Retinal pigment epithelial cell (primary cell): Measurements from ENCODE around the gene TULP4.

ENCODE experiments used
- DNase-seq: peaks from one replicate; pipeline ENCODE4 v3.0.0-alpha.2; 2010; ENCODE audit warnings: low read depth
- H3K4me3 ChIP-seq: 2 replicates; pipeline ENCODE4 v1.5.1; 2011; ENCODE audit warnings: mild to moderate bottlenecking, low read length, control low read depth, moderate library complexity
- TF ChIP-seq, protein P1 (sequence below): conservative IDR thresholded peaks from 2 replicates; pipeline ENCODE4 v1.5.1; 2011; ENCODE audit warnings: low read depth, low read length, control low read depth, inconsistent platforms

TULP4 gene

DNA sequence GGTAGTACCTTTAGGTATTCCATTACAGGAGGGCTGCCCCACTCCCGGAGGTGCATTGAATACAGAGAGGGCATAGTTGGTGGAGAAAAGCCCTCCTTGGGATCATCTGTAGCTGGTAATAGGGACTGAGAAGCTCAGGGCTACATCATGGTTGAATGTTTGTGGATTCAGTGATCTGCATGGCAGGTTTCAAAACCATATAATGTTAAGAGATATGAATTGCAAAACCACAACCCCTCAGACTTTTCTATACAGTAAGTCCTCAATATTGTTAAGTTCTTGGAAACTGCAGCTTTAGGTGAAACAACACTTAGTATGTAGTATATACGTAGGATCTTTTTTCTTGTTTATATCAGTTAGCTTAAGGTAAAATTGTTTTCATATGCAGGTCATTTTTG lies 11.3 kb downstream of the TULP4 start:
- H3K4me3 ChIP-seq = no peak overlapping the region
- DNase-seq = no peak
- TF ChIP-seq, protein P1, sequence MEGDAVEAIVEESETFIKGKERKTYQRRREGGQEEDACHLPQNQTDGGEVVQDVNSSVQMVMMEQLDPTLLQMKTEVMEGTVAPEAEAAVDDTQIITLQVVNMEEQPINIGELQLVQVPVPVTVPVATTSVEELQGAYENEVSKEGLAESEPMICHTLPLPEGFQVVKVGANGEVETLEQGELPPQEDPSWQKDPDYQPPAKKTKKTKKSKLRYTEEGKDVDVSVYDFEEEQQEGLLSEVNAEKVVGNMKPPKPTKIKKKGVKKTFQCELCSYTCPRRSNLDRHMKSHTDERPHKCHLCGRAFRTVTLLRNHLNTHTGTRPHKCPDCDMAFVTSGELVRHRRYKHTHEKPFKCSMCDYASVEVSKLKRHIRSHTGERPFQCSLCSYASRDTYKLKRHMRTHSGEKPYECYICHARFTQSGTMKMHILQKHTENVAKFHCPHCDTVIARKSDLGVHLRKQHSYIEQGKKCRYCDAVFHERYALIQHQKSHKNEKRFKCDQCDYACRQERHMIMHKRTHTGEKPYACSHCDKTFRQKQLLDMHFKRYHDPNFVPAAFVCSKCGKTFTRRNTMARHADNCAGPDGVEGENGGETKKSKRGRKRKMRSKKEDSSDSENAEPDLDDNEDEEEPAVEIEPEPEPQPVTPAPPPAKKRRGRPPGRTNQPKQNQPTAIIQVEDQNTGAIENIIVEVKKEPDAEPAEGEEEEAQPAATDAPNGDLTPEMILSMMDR = no peak

DNA sequence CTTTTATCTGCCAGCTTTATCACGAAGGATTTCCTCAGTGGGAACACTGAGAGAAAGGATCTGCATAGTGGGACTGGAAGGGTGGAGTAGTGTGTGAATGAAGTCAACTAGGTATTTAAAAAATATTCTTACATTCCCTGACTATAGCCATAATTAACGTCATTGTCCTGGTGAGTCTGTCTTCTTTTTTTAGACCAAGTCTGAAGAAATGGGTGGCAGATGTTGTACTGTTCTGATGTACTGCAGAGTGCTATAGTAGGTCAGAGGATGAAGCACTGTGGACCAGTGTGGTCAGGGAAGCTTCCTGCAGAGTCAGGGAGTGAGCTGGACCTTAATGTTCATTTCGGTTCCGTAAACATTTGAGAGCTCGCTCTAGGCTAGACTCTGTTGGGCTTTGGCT lies 11.9 kb downstream of the TULP4 start:
- no peak for DNase-seq
- no peak overlapping the region for H3K4me3 ChIP-seq
- TF ChIP-seq, protein P1 = no peak

DNA sequence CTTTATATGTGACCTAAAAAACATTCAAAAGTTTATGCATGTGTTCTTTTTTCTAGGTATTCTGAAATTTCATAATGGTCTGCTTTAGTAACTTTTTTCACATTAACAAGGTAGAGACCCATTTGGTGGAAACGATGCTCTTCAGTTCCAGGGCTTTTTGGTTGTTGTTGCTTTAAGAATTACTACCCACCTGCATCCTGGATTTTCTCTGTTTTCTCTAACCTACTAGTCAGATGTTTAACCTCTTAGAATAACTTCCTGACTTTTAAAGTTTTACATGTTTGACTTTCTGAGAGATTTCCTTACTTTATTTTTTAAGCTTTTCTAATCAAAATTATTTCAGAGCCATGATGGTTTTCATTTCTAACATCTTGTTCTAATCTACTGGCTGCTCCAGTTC lies 14.9 kb downstream of the TULP4 start:
- DNase-seq = no peak
- TF ChIP-seq, protein P1 = no peak

GRCh38 chr6:158328952-158329351 lies 16.7 kb downstream of the TULP4 start:
- H3K4me3 ChIP-seq = no peak overlapping the region
- TF ChIP-seq, protein P1 = no peak
- no peak for DNase-seq

More for the DNA sequence above, 14.9 kb downstream of the TULP4 start:
- H3K4me3 ChIP-seq = no peak overlapping the region

GRCh38 chr6:158329531-158329930 lies 17.3 kb downstream of the TULP4 start:
- DNase-seq = no peak
- TF ChIP-seq, protein P1 = no peak
- no peak overlapping the region for H3K4me3 ChIP-seq

DNA sequence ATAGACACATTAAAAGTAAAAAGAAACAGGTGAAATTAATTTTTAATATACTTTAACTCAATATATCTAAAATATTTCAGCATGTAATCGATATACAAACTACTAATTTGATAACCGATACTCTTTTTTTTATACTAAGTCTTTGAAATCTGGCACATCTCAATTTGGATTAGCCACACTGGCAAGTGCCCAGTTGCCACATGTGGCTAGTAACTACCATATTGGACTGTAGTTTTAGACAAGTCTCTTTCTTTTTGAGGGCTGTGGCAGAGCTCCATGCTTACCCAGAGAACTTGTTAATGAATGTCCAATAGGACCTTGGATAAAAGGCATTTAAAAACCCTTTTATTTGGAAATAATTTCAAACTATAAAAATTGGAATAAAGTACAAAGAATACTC lies 17.8 kb downstream of the TULP4 start:
- TF ChIP-seq, protein P1 = no peak
- no peak overlapping the region for H3K4me3 ChIP-seq
- DNase-seq = no peak

GRCh38 chr6:158332237-158332636 lies 20.0 kb downstream of the TULP4 start:
- no peak for DNase-seq
- no peak overlapping the region for H3K4me3 ChIP-seq
- TF ChIP-seq, protein P1 = no peak
